Thyroid gland (tissue), 4 donors: Measurements from ENCODE around the gene TTC6.

Experiments
- POLR2A ChIP-seq, 2 donors: fragments of 450-650 bp; IDR thresholded peaks; one replicate each; pipeline ENCODE4 v1.6.1; 2017; ENCODE audit warnings: antibody characterized with exemption in 2 of 2, mild to moderate bottlenecking in 2 of 2, moderate library complexity in 1 of 2
- TF ChIP-seq, protein P1 (sequence below), 6 experiments: fragments of 200-600 bp in 3 of 6; fragments of 450-650 bp in 3 of 6; sonication (generic) in 3 of 6; IDR thresholded peaks; one replicate each; pipeline ENCODE4 v1.5.1; 2016 to 2019; ENCODE audit warnings: antibody characterized with exemption in 6 of 6, mild to moderate bottlenecking in 2 of 6, inconsistent platforms in 1 of 6, moderate library complexity in 1 of 6

DNA sequence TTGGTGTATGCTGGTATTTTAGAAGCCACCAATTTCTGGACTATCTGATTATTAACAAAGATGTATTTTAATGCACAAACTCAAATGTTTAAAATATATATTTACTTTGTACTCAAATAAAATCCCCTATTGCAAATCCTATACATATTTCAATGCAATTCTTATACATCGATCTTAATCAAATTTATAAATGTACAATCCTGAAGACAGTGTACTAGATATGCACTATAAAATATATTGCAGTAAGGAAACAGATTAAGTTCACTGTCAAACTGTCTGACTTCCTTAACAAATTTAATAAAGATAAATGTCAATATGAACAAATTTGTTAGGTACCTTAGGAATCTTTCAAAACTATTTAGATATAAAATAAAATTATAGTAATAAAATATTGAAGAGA lies 44.3 kb upstream of the TTC6 start:
- no peak for TF ChIP-seq POLR2A (IDR thresholded peaks at IDR 0.05)
- TF ChIP-seq, protein P1, sequence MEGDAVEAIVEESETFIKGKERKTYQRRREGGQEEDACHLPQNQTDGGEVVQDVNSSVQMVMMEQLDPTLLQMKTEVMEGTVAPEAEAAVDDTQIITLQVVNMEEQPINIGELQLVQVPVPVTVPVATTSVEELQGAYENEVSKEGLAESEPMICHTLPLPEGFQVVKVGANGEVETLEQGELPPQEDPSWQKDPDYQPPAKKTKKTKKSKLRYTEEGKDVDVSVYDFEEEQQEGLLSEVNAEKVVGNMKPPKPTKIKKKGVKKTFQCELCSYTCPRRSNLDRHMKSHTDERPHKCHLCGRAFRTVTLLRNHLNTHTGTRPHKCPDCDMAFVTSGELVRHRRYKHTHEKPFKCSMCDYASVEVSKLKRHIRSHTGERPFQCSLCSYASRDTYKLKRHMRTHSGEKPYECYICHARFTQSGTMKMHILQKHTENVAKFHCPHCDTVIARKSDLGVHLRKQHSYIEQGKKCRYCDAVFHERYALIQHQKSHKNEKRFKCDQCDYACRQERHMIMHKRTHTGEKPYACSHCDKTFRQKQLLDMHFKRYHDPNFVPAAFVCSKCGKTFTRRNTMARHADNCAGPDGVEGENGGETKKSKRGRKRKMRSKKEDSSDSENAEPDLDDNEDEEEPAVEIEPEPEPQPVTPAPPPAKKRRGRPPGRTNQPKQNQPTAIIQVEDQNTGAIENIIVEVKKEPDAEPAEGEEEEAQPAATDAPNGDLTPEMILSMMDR (IDR thresholded peaks at IDR 0.05) = no peak
